ENCODE results near the gene DLG2.
"Not testable (repeated sequence)": the region's sequence is repeated elsewhere in the genome, so short reads cannot be mapped to it uniquely, and the experiment has no call there.

The DLG2 gene

DNA sequence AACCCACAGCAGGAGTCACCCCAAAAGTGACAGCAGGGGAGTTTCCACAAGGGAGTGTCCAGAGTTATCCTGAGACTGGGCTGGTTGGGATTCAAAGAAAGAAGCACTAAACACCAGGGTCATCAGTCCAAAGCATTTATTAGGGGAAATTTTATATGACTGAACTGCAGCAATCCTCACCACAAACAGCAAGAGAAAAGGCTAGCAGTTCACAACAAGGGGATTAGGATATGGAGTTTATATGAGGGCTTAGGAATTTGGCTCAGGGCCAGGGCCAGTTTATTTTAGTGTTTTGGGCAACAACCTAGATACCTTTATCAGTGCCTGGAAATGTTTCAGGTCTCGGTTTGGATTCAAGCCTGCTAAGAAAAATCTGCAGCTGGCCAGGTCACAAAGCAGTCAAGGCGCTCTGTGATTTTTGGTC lies 16.1 kb upstream of the DLG2 start:
- no peak for DNase-seq (ENCODE audit: low spot score)

DNA sequence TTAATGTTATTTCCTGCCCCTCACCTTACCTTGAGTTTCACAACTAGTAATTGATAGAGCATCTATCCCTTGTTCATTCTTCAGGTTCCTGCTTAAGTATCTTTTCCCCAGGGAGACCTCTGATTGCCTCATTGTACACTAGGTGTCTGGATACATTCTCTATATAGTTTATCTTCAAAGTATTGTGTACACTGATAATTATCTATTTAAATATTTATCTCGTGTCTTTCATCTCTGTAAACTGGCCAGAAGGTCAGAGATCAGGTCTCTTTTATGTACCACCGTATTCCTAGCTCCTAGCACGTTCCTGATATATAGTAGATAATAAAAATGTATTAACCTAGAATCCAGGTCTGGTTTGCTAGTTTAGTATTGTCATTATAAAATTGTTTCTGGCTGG lies 7.6 kb upstream of the DLG2 start:
- no peak for DNase-seq (ENCODE audit: low spot score)

GRCh38 chr11:85628771-85629341 lies 1.7 kb upstream of the DLG2 start:
- no peak for DNase-seq (ENCODE audit: low spot score)

DNA sequence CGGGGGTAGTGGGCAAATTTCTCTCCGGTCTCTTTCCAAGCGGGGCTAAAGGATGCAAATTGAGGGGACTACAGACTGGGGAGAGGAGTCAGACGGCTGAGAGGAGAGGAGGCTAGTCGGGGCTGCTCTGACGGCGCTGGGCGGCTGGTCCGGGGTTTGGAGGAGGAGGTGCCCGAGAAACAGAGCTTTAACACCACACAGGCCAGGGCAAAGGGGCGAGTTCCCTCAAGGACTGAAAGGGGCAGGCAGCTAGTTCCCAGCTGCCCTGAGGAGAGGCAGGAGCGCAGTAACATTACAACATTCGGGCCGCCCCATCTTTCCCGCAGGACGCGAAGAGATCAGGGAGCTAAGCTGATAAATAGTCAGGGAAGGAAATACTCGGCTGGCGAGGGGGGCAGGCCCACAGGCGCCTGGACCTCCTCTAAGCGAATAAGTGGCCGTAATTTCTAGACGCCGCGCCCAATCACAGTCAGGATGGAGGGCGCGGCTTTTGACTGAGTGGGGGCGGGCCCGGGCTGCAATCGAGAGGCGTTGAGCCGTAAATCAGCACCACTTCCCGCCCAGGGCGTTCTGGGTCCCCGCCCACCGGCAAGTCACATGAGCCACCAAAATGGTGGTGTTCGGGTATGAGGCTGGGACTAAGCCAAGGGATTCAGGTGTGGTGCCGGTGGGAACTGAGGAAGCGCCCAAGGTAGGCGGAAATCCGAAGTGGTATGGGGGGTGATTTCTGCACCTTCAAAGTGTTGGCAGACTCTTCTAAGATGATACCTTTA lies 1.0 kb upstream of the DLG2 start, which contains the start of gene TMEM126B:
TMEM126B (plus strand) TSS at position 596 of the 773 bp plus-strand sequence; CDS start at position 611, 15 bp downstream.
- peak; percentile 99 for DNase-seq (ENCODE audit: low spot score)

DNA sequence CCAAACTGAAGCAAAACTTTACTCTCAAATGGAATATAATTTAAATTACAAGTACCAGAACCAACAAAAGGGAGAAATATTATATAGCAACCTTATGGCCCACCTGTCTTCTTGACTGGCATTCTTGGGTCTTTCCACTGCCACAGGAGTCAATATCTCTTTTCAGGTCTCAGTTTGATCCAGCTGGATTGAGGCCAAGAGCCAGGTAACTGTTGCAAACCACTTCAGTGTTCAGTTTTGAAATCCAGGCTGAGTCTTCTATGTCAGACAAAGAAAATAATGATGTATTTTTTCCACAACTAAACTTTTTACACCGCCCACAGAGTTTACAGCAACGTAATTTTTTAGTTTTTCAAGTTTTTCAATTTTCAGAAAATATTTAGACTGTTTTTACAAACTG lies 648 bp downstream of the DLG2 start:
- no peak for DNase-seq (ENCODE audit: low spot score)

GRCh38 chr11:85620256-85620655 lies 6.9 kb downstream of the DLG2 start:
- DNase-seq (ENCODE audit: low spot score), result no peak

GRCh38 chr11:85619499-85619898 lies 7.6 kb downstream of the DLG2 start:
- no peak for DNase-seq (ENCODE audit: low spot score)

DNA sequence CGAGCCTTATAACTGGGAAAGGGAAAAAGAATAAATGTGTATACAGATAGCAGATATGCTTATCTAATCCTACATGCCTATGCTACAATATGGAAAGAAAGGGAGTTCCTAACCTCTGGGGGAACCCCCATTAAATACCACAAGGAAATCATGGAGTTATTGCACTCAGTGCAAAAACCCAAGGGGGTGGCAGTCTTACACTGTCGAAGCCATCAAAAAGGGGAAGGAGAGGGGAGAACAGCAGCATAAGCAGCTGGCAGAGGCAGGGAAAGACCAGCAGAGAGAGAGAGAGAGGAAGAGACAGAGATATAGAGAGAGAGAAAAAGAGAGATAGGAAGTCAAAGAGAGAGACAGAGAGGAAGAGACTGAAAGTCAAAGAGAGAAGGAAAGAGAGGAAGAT lies 15.5 kb downstream of the DLG2 start:
- not testable (repeated sequence) for DNase-seq (ENCODE audit: low spot score)

DNA sequence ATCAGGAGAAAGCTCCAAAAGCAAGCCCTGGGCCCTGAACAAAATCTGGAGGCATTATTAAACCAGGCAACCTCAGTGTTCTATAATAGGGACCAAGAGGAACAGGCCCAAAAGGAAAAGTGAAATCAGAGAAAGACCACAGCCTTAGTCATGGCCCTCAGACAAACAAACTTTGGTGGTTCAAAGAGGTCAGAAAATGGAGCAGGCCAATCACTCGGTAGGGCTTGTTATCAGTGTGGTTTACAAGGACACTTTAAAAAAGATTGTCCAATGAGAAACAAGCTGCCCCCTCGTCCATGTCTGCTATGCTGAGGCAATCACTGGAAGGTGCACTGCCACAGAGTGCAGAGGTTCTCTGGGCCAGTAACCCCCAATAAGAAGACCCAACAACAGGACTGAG lies 17.9 kb downstream of the DLG2 start:
- DNase-seq (ENCODE audit: low spot score), result not testable (repeated sequence)

- not testable (repeated sequence) for DNase-seq (ENCODE audit: low spot score)
Measured at GRCh38 chr11:85608621-85609020, 18.5 kb downstream of the DLG2 start.

- not testable (repeated sequence) for DNase-seq (ENCODE audit: low spot score)
Measured at GRCh38 chr11:85606237-85606636, 20.9 kb downstream of the DLG2 start.

GRCh38 chr11:85603220-85603619 lies 23.9 kb downstream of the DLG2 start:
- no peak for DNase-seq (ENCODE audit: low spot score)

DNA sequence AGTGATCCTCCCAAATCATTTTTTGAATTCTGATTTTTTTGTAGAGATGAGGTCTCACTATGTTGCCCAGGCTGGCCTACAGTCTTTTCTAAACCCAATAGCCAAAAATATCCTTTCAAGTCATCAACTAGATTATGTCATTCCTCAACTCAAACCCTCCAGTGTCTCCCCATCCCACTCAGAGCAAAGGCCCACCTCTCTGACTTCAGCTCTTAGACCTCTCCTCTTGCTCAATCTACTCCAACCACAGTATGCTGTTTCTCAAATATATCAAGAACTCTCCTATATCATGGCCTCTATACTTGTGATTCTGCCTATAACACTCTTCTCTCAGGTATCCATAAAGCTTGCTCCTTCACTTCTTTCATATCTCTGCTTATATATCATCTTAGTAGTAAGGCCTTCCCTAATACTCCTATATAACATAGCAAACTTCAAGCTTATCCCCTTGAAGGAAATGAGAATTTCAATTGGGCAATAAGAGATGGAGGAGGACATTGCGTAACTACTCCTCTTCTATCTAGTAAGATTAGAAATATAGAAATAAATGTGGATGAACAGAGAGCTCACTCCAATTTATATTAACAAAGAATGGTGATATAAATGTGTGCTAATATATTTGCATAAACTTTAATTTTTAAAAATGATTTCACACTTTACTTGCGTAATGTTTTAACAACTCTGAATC lies 24.5 kb downstream of the DLG2 start:
- no peak for DNase-seq (ENCODE audit: low spot score)

- no peak for DNase-seq (ENCODE audit: low spot score)
Measured at GRCh38 chr11:85599083-85599482, 28.1 kb downstream of the DLG2 start.

GRCh38 chr11:85596886-85597285 lies 30.3 kb downstream of the DLG2 start:
- no peak for DNase-seq (ENCODE audit: low spot score)

DNA sequence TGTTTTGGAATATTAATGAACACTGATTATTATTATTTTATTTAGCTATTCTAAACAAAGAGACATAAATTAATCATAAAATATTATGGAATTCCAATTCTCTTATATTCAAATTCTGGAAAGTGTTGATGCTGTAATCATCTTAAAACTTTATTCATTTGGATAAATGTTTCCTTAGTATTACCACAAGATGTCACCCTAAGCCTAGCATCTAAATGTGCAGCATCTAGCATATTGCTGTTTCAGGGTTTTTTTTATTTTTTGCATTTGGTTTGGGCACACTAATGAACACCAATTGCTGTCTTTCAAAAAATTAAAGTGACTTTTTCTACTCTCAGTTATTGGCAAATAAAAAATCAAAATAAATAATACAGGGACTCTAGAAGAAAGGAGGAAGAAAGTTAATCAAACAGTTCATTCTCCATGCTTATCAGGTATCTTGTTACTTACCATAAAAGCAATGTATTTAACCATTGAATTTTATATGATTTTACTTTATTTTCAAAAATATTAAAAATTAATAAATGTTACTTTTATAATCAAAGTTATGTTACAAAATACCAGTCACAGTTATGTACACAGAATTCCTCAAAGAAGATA lies 31.8 kb downstream of the DLG2 start:
- peak; percentile 51 for DNase-seq (ENCODE audit: low spot score)

- peak; percentile 15 for DNase-seq (ENCODE audit: low spot score)
Measured at GRCh38 chr11:85590848-85591483, 36.2 kb downstream of the DLG2 start.

- DNase-seq (ENCODE audit: low spot score), result no peak
Measured at GRCh38 chr11:85589373-85589772, 37.8 kb downstream of the DLG2 start.

- DNase-seq (ENCODE audit: low spot score), result no peak
Measured at GRCh38 chr11:85582111-85582510, 45.0 kb downstream of the DLG2 start.

DNA sequence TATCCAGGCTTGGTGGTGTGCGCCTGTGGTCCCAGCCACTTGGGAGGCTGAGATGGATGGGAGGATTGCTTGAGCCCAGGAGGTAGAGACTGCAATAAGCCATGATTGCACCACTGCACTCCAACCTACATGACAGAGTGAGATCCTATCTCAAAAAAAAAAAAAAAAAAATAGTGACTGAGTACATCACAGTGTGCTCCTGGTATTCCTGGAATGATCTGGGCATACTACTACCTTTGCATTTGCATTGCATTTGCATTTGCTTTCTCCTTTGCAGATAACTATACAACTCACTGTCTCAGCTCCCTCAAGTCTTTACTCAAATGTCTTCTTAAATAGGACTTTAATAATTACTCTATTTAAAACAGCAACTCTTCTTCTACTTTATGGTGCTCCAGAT lies 51.8 kb downstream of the DLG2 start:
- DNase-seq (ENCODE audit: low spot score), result no peak

DNA sequence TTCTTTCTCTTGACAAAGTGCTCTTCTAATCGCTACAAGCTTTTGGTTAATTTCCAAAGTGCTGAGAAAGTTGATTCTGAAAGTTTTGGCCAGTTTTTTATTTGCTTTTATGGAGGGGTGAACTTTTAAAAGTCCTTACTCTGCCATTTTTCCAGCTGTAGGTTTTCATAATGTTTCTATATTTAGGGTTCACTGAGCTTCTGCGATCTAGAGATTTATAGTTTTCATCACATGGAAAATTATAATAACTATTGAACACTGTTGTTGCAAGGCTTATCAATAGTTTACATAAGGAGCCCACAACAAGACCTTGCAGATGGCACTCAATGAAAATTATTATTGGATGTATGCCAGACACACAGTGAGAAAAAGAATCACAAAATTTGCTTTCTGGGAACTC lies 55.1 kb downstream of the DLG2 start:
- DNase-seq (ENCODE audit: low spot score), result no peak

GRCh38 chr11:85569525-85569924 lies 57.6 kb downstream of the DLG2 start:
- DNase-seq (ENCODE audit: low spot score), result no peak
